OCI-LY1 (cell line): Measurements from ENCODE around the gene HTR2A.

Experiments
- H2AFZ ChIP-seq: fragments of 200-600 bp; sonication (generic), shearing (Covaris generic); 2 replicates; pipeline ENCODE4 v1.6.0; 2014; ENCODE audit warnings: antibody characterized with exemption, mild to moderate bottlenecking, low read length
- H3F3A ChIP-seq: fragments of 200-600 bp; sonication (generic), shearing (Covaris generic); 2 replicates; pipeline ENCODE4 v1.6.0; 2014; ENCODE audit warnings: mild to moderate bottlenecking, antibody characterized with exemption, low read length, moderate library complexity; ENCODE audit not compliant: insufficient read depth
- H3K27ac ChIP-seq: fragments of 200-600 bp; sonication (generic); 2 replicates; pipeline ENCODE4 v1.5.1; 2014; ENCODE audit warnings: low read length, mixed run types, mild to moderate bottlenecking, low read depth; ENCODE audit not compliant: poor library complexity, severe bottlenecking
- H3K27me3 ChIP-seq: fragments of 200-600 bp; sonication (generic); 2 replicates; pipeline ENCODE4 v1.6.0; 2014; ENCODE audit warnings: antibody characterized with exemption, mild to moderate bottlenecking, low read length, moderate library complexity; ENCODE audit not compliant: insufficient read depth
- H3K36me3 ChIP-seq: fragments of 200-600 bp; sonication (generic); 2 replicates; pipeline ENCODE4 v1.6.1; 2014; ENCODE audit warnings: mild to moderate bottlenecking, antibody characterized with exemption, low read length, moderate library complexity, mixed read lengths; ENCODE audit not compliant: insufficient read depth
- H3K4me1 ChIP-seq: fragments of 200-600 bp; sonication (generic); 2 replicates; pipeline ENCODE4 v1.5.1; 2014; ENCODE audit warnings: mild to moderate bottlenecking, low read length, moderate library complexity; ENCODE audit not compliant: insufficient read depth, severe bottlenecking
- H3K4me2 ChIP-seq: fragments of 200-600 bp; sonication (generic), shearing (Covaris generic); 2 replicates; pipeline ENCODE4 v1.6.1; 2014; ENCODE audit warnings: low read length
- H3K4me3 ChIP-seq: fragments of 200-600 bp; sonication (generic); 2 replicates; pipeline ENCODE4 v1.5.1; 2014; ENCODE audit warnings: low read length, low read depth, mild to moderate bottlenecking, mixed read lengths; ENCODE audit not compliant: poor library complexity, severe bottlenecking
- H3K79me2 ChIP-seq: fragments of 200-600 bp; shearing (Covaris generic); 2 replicates; pipeline ENCODE4 v1.6.1; 2016; ENCODE audit warnings: mixed run types, low read length, mixed read lengths; ENCODE audit not compliant: insufficient read depth
- H3K9ac ChIP-seq: fragments of 200-600 bp; sonication (generic), shearing (Covaris generic); 2 replicates; pipeline ENCODE4 v1.6.1; 2014; ENCODE audit warnings: mild to moderate bottlenecking, low read length, mixed read lengths
- H3K9me2 ChIP-seq: fragments of 200-600 bp; sonication (generic), shearing (Covaris generic); 2 replicates; pipeline ENCODE4 v1.6.1; 2014; ENCODE audit warnings: low read depth, mild to moderate bottlenecking, low read length, mixed read lengths
- H3K9me3 ChIP-seq: fragments of 200-600 bp; shearing (Covaris generic); 2 replicates; pipeline ENCODE4 v1.6.1; 2014; ENCODE audit warnings: low read length, mixed read lengths
- H4K20me1 ChIP-seq: fragments of 200-600 bp; sonication (generic), shearing (Covaris generic); 2 replicates; pipeline ENCODE4 v1.6.0; 2016; ENCODE audit warnings: mild to moderate bottlenecking, low read length; ENCODE audit not compliant: insufficient read depth
- CTCF ChIP-seq: fragments of 200-600 bp; sonication (generic), shearing (Covaris generic); IDR thresholded peaks from 2 replicates; pipeline ENCODE4 v1.5.1; 2017; ENCODE audit warnings: mild to moderate bottlenecking, antibody characterized with exemption, low read length, moderate library complexity, mixed read lengths
- EZH2 ChIP-seq: fragments of 200-600 bp; sonication (generic), shearing (Covaris generic); IDR thresholded peaks from 2 replicates; pipeline ENCODE4 v1.8.0; 2017; ENCODE audit warnings: borderline replicate concordance, mixed run types, mild to moderate bottlenecking, antibody characterized with exemption, low read length, moderate library complexity, mixed read lengths

HTR2A gene

GRCh38 chr13:46796515-46797474 lies 100.1 kb downstream of the HTR2A start, which contains the start of gene ESD:
Gene ESD (minus strand): TSS chr13:46797161. CDS start chr13:46791413, 5,748 bp downstream.
- Histone ChIP-seq H3F3A (no peaks in the 10 kb centered on the region), H4K20me1 (no peaks in the 10 kb centered on the region), H2AFZ (peak within 1 kb of the TSS; percentile 72), H3K9ac (peak within 1 kb of the TSS; percentile 92), H3K79me2 (peaks cover 23% of the 10 kb centered on the region), H3K9me3 (no peaks in the 10 kb centered on the region), H3K9me2 (no peaks in the 10 kb centered on the region), H3K4me3 (peak within 1 kb of the TSS; percentile 84), H3K27me3 (no peaks in the 10 kb centered on the region), H3K36me3 (peaks cover 4% of the 10 kb centered on the region; the same call in 1 of the 2 replicates), H3K27ac (peak within 1 kb of the TSS; percentile 65), H3K4me1 (peaks cover 33% of the 10 kb centered on the region), H3K4me2 (peak within 1 kb of the TSS; percentile 75)
- TF ChIP-seq EZH2 = no peak
- TF ChIP-seq CTCF = 0 out of 2 replicates have a peak, but pooled peaks have one; percentile 5

GRCh38 chr13:46796129-46796514 lies 100.7 kb downstream of the HTR2A start:
- Histone ChIP-seq H3K9me2 (no peaks in the 10 kb centered on the region), H3F3A (no peaks in the 10 kb centered on the region), H3K36me3 (peaks cover 8% of the 10 kb centered on the region), H3K27ac (peak overlapping the region; percentile 65), H3K4me2 (peak overlapping the region; percentile 75), H3K27me3 (no peaks in the 10 kb centered on the region), H2AFZ (no peak overlapping the region), H3K79me2 (peaks cover 23% of the 10 kb centered on the region), H3K4me3 (peak overlapping the region; percentile 84), H3K4me1 (peaks cover 33% of the 10 kb centered on the region), H3K9ac (peak overlapping the region; percentile 92), H3K9me3 (no peaks in the 10 kb centered on the region), H4K20me1 (no peaks in the 10 kb centered on the region)
- TF ChIP-seq EZH2 (no peak), CTCF (no peak)

- Histone ChIP-seq H2AFZ (no peak overlapping the region), H3K27ac (no peak overlapping the region), H4K20me1 (no peaks in the 10 kb centered on the region), H3K27me3 (no peaks in the 10 kb centered on the region), H3K4me3 (peak overlapping the region; percentile 84), H3K9me3 (no peaks in the 10 kb centered on the region), H3F3A (no peaks in the 10 kb centered on the region), H3K4me1 (peaks cover 33% of the 10 kb centered on the region), H3K9me2 (no peaks in the 10 kb centered on the region), H3K79me2 (peaks cover 23% of the 10 kb centered on the region), H3K4me2 (peak overlapping the region; percentile 75), H3K36me3 (peaks cover 16% of the 10 kb centered on the region), H3K9ac (no peak overlapping the region; the same call in 1 of the 2 replicates)
- no peak for TF ChIP-seq EZH2
- no peak for TF ChIP-seq CTCF
Observed at GRCh38 chr13:46795321-46795720, 101.5 kb downstream of the HTR2A start.
